ENCODE data around the gene ARHGEF2.

GRCh38 chr1:155978973-155979429, 654 bp upstream of the ARHGEF2 start:
- TF ChIP-seq CTCF (IDR thresholded peaks at IDR 0.05): no peak
- TF ChIP-seq POLR2A (IDR thresholded peaks at IDR 0.05): no peak

Measured in thyroid gland (tissue), 4 donors.